ENCODE results near the gene NKD1.

- TF ChIP-seq CTCF (conservative IDR thresholded peaks at IDR 0.05) (no peak), EZH2 (IDR thresholded peaks at IDR 0.05; ENCODE audit: low read depth) (no peak)
Measured at GRCh38 chr16:50517450-50518252, 30.5 kb upstream of the NKD1 start.
